Suppressor macrophage treated with lipopolysaccharide for 4 hours (primary cell): Measurements from ENCODE around the gene CFC1B.
"Not testable (repeated sequence)": the region's sequence is repeated elsewhere in the genome, so short reads cannot be mapped to it uniquely, and the experiment has no call there.

Experiments
- DNase-seq: peaks from one replicate; pipeline ENCODE4 v3.0.0-alpha.2; 2020

The CFC1B gene

DNA sequence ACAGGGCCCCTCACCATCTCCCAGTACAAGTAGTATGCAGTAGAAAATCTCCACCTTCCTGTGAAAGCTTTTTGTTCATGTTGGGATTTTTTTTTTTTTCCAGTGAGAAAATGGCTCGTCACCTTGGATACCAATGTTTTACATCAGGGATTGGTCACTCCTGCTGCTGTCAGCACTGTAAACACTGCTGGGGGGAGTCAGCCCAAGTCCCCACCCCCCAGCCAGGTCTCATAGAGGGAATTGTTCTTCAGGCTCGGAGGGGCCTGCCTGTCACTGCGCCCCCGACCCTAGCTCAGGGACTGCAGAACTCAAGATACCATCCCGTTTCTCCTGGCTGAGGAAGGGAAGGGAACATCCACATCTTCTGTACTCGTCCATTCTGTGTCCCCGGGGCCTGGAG, at the start of gene CFC1B:
CFC1B (plus strand) TSS at position 231 of the 400 bp plus-strand sequence. CDS start 263 bp downstream, outside the sequence.
- not testable (repeated sequence) for DNase-seq

DNA sequence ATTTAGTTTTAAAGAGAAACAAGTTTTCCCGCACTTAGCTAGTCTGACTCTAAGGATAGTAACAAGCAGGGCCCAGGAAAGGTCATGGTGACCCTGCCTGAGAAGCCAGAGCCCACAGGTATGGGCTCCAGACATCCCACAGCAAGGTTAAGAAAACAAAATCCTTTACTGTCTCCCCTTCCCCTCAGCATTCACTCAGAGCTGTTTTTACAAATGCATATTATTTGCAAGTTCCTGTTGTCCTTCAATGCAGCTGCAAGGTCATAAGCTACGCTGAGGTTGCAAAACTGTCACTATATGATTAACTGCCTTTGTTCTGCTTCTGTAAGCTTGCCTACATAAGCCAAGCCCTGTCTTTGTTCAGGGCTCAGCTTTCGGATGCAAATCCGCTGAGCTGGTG, 29.9 kb upstream of the CFC1B start:
- not testable (repeated sequence) for DNase-seq

DNA sequence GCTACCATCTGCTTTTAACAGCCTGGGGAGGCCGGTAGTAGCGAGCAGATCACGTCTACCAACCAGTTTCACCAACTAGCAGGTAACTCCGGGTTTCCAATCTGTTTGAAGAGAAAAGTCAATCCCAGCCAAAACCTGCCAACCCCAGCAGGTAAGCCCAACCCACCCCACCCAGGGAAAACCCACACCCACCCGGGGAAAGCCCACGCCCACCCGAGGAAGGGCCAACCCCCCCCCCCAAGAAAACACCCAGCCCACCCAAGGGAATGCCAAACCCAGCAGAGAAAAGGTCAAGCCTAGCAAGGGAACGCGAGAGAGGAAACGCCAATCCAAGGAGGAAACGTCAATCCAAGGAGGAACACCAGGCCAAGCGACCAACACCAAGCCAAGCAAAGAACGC, 11.8 kb upstream of the CFC1B start, which contains the start of gene POTEI:
POTEI (minus strand) TSS at position 101 of the 400 bp plus-strand sequence; CDS start at position 8, 93 bp downstream.
- not testable (repeated sequence) for DNase-seq

DNA sequence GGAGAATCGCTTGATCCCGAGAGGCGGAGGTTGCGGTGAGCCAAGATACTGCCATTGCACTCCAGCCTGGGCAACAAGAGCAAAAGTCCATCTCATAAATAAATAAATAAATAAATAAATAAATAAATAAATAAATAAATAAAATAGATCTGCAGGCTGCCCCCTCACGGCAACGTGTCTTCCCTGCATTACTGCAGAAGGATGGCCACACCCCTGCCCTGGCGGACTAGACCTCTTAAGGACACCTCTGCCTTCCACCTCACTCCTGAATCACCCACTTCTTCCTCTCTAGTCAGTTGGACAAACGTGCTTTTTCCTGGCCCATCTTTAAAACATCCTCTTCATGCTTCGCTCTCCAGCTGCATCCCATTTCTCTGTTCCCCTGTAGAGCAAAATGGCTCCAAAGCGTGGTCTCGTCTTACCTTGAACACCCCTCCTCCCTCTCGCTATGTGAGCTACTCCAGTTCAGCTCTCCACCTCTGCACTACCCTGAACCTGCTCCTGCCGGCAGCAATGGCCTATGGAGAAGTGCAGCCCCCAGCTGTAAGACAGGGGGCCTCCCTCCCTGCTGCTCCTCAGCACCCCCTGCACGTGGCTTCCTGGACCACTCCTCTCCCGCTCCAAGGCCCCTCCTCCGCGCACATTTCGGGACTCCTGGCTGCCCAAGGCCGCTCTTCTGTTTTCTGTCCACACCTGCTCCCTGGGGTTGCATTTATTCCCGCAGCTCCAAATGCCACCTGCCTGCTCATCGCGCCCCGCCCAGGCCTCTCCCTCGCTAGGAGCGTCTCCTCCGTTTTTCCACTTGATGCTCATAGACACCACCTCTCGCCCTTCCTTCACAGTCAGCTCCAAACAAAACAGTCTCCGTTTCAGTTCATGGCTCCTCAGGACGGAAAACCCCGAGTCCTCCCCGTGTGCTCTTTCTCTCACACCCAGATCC, 9.9 kb upstream of the CFC1B start:
- not testable (repeated sequence) for DNase-seq

DNA sequence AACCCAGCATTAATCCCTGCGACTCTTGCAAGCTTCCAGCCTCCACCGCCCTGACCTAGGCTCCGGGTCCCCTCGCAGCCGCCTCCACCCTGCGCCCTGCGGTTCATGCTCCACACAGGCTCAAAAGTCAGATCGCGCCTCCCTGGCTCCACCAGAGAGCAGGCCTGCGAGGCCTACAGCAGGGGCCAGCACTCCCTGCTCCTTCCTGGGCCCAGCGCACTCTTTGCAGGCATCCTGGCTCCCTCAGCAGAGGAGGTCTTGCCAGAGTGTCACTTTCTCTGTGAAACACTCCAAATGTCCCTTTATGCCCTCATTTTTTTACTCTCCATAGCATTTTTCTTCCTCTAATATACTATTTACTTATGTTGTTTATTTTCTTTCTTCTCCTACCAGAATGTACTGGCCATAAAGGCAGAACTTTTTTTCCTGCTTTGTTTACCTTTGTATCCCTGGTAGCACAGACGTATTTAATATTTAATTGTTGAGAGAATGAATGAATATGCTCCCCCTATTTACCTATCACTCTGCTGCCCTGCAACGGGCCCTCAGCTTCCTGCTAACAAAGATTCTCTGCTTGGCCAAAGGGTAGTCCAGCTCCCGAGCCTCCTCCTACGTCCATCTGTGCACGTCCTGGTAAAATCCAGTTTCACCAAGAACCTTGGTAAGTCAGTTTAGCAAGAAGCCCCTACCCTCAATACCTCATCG, 9.1 kb upstream of the CFC1B start:
- DNase-seq = not testable (repeated sequence)

DNA sequence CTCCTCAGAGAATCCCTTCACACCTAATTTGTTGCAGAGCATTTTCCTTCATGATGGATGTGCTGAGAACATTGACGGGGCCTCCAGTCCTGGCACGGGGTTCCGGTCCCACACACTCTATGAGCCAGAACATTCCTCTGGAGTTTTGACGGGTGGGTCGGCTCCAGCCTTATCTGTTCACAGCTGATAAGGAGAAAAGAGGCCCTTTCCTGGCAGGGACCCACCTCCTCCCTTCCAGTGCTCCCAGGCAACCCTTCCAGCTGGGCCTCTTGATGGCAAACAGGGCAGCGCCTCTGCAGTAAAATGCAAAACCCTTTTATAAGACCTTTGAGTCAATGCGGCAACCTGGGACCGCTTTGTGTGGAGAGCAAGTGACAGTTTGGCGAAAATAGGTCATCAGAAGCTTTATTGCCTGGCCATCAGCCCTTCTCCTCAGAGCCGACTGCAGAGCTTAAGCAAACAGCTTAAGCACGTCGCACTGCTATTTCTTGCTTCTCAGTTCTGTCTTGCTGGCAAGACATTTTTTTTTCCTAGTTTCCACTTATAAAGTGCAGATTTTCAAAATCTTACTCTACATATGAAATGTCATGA, 2.4 kb upstream of the CFC1B start:
- DNase-seq = not testable (repeated sequence)

DNA sequence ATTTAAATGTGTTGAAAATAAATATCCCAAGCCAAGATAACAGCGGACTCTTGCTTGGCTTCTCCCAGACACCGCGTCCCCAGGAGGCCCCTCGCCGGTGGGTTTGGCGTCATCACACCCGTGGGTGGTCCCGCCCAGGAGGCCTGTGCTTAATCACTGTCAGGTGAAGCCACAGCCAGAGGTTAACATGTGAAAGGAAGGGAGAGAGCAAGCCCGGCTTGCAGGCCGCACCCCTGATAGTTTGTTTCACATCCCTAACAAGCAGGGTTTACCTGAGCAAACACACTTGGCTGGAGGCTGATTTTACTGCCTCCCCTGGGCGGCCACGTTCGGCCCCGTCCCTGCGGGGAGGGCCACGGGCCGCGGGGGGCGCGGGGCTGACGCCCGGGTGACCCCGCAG, 1.4 kb downstream of the CFC1B start:
- not testable (repeated sequence) for DNase-seq

DNA sequence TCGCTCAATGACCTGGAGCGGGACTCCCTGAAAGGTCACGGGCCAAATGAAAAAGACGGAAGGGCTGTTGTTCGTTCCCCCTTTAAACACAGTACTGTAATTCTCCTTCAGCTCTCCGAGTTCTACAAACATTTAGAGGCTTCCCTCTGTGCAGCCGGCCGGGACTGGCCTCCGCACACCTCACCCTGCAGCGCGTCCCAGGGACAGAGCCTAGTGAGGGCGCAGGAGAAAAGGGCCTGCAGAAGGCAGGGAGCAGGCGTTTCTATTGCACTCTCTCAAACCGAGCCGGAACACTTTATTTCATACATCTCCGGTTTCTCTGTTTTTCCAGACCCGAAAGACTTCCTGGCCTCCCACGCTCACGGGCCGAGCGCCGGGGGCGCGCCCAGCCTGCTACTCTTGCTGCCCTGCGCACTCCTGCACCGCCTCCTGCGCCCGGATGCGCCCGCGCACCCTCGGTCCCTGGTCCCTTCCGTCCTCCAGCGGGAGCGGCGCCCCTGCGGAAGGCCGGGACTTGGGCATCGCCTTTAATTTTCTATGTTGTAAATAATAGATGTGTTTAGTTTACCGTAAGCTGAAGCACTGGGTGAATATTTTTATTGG, 6.4 kb downstream of the CFC1B start:
- DNase-seq = not testable (repeated sequence)

DNA sequence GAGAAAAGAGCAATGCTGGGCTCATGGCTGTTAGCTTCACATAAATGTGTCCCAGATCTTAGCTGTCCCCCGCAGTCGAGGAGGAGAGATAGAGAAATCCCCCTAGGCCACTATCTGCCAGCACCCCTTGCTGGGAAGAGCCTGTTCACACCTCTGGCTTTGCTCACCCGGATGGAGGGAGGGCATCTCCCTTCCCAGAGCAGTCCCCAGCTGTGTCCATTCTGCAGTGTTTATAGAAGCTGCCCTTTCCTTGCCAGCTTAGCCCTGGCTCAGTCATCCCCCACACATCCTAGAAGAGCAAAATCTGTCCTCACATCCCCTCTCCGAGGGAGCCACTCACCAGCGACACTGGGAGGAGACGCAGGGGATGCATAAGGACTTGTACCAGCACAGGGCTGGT, 8.5 kb downstream of the CFC1B start:
- not testable (repeated sequence) for DNase-seq

DNA sequence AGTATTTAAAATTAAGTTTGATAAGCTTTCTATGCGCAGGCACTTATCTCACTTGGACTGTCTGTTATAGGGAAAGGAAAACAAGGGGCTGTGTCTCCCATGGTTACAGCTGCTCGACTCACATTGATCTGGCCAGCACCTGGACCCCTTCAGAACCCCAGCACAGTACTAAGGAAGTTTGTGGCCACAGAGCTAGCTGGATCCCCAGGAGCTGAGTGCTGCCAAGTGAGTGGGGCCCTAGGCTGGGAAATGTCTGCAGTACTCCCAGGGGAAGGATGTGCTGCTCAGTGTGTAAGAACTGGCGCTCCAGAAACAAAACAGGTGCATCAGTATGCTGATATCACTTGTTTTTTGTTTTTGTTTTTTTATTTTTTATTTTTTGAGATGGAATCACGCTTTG, 9.2 kb downstream of the CFC1B start:
- not testable (repeated sequence) for DNase-seq

DNA sequence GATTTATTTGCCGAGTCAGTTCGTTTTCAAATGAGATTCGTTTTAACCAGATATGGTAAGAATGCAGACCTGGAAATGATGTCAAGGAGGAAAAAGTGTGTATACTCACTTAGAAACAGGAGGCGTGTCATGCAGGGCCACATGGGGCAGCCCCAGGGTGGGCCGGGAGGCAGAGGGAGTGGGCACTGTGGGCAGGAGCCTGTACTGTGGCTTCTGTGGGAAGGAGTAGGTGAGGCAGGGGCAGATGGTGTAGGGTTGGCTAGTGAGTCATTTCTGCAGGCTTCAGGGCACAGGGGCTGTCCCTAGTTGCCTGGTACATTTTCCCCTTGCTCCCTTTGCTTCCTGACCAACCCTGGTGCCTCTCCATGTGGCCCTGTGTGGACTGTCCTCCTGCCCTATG, 10.2 kb downstream of the CFC1B start:
- not testable (repeated sequence) for DNase-seq

DNA sequence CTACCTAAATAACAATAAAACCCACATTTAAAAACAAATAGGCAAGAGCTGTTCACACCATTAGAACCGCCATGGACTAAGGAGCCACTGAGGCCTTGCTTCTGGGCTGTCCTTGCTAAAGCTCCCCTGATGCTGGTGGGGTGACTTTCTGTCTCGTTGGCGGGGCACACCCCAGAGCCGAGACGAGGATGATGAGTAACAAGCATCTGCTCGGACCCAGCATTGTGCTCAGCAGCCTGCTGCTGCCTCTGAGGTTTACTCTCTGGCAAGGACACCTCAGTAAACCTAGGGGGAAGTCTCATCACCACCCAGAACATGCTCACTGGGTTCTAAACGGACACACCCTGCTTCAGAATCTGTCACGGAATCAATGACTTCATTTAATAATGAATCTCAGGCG, 10.7 kb downstream of the CFC1B start:
- not testable (repeated sequence) for DNase-seq

DNA sequence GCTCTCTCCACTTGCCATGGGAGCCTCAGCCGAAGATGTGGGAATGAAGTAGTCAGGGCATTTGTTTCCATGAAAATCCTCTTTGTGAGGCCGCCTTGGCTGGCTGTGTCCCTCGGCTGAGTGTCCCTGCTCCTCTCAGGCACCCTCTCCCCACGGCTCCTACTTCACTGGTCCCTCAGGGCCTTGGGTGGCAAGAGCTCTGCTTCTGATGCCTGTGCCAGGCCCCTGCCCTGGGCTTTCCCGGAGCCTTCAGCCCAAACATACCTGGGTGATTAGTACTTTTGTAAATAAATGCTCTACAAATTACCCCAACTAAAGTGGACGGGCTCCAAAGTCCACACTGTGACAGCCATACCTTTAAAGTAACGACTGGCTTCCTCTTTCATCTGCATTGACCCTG, 15.6 kb downstream of the CFC1B start:
- not testable (repeated sequence) for DNase-seq

DNA sequence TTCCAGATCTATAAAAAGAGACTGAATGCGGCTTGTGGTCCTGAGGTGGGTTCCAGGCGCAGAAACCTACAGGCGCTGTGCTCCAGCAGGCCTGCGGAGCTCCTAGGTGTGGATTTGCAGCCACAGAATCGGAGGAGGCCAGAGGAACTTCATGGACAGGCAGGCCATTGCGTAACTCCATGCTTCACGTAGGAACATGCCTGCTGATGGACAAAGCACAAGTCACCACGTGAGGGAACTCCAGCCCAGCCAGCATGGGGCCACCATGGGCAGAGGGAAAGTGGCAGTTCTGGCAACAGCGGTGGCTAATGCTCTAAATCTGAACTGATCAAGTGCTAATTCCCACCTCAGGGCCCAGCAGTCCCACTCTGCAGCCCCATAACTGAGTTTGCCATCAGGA, 17.2 kb downstream of the CFC1B start:
- not testable (repeated sequence) for DNase-seq

DNA sequence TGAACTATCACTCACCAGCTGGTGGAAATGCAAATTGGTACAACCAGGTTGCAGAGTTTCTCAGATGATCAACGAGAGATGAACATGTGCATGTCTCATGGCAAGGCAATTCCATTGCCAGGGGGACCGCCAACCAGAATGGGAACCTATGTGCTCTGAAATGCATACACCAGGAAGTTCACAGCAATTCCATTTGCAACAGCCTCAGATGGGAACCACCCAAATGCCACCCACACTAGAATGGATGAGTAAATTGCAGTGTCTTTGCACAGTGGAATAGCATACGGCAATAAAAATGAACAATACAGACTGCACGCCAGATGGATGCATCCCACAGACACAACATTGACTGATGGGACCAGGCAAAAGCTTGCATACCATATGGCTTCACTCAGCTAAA, 21.8 kb downstream of the CFC1B start:
- DNase-seq = not testable (repeated sequence)

DNA sequence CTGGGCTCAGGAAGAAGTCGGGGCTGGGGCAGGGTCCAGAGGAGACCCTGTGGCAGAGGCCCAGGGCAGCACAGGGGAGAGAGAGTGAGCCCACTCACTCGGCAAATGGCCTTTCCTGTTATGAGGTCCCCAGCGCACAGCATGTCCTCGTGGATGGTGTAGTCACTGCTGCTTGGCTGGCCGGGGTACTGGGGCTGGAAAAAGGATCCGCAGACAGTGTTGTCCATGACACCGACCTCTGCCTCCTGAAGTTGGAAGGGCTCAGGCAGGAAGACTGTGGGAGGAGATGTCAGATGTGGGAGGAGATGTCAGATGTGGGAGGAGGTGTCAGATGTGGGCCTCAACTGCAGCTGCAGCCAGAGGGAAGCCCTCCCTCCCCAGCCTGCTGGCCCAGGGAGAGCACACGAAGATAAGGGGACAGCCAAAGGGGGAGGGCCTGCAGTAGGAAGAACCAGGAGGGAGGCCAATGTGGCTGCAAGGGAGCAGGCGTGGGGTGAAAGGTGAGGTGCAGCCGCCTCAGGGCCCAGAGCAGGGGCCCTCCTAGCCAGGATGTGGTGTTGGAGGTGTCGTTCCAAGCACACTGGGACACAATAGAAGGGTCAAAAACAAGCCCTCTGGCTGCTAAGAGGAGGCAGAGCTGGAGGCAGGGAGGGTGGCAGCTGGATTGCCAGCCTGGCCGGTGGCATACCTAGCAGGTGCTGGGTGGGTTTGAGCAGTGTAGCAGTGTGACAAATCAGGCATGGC, 22.9 kb downstream of the CFC1B start:
- DNase-seq = not testable (repeated sequence)

DNA sequence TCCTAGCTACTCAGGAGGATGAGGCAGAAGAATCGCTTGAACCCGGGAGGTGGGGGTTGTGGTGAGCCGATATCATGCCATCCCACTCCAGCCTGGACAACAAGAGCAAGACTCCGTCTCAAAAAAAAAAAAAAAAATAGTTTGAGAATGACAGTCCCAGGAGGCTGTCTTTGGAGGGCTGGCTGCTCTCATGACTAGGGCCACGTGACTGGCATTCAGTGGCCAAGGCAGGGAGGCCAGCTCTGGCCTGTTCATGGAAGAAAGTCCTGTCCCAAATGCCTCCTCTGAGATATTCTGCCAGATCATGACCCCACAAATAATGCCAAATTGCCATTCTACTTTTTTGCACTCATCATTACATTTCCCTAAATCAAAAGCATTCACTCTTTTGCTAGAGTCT, 24.0 kb downstream of the CFC1B start:
- not testable (repeated sequence) for DNase-seq

DNA sequence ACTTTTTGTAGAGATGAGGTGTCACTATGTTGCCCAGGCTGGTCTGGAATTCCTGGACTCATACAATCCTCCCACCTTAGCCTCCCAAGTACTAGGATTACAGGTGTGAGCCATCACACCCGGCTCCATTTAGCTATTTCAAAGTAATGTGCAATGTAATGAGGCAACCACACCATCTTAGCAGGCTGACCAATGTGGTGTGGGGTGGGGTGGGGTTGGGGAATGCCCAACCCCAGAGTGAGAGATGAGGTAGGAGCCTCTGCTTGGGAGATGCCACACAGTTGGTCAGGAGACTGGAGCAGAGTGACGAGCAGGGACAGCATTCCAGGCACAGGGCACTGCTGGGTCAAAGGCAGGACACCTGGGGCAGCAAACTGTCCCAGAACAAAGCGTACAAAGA, 27.4 kb downstream of the CFC1B start:
- DNase-seq = not testable (repeated sequence)

DNA sequence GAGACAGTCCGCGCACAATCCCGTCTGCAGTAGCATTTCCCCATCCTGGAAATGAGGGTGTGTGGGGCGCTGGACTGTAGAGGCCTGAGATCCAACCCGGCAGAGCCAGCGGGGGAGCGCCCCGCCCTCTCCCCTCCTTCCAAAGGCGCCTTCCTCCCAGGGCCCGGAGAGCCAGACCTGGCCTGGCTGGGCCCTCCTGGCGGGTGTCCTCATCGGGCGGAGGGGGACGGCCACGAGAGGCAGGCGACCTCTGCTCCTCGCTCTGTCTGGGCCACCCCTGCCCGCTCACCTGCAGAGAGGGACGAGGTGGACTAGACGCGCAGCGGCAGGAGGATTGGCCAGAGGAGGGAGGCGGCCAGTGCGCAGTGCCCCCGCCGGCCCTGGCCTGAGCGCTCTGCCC, 28.5 kb downstream of the CFC1B start:
- not testable (repeated sequence) for DNase-seq

DNA sequence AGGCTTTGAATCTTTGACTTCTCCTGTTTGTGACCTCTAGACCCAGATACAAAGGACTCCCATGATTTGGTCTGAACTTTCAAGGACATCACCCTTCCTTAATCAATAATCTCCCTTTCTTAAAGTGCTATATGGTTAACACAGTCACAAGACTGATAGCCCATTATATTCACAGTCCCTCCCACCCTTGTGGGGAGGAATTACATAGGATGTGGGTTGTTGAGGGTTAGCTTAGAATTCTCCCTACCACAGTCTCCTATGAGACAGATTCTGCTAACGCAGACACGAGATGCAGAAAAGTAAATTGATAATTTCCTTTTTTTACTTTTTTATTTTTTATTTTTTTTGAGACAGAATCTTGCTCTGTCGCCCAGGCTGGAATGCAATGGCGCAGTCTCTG, 33.2 kb downstream of the CFC1B start:
- not testable (repeated sequence) for DNase-seq

DNA sequence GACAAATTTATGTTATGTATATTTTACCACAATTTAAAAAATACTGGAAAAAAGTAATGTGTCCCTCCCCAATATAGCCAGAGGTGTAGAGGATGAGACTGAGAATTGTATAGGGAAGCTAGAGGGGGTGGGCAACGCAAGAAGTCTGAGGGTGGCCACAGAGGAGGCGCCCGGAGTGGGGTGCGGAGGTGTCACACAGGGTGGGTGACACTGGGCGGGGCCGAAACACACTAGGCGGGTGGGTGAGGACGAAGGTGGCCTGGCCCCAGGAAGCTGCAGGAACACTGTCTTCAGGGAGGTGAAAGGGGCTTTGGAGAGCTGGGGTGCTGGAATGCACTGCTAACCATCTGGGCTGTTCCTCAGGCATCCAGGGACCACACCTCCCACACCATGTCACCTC, 35.4 kb downstream of the CFC1B start:
- DNase-seq = not testable (repeated sequence)

DNA sequence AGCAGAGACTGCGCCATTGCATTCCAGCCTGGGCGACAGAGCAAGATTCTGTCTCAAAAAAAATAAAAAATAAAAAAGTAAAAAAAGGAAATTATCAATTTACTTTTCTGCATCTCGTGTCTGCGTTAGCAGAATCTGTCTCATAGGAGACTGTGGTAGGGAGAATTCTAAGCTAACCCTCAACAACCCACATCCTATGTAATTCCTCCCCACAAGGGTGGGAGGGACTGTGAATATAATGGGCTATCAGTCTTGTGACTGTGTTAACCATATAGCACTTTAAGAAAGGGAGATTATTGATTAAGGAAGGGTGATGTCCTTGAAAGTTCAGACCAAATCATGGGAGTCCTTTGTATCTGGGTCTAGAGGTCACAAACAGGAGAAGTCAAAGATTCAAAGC, 45.1 kb downstream of the CFC1B start:
- DNase-seq = not testable (repeated sequence)
